Upper lobe of right lung (tissue), 1 donor: ENCODE measurements around the gene IRF6. TPM values are rescaled to one million over a fixed set of nuclear protein-coding genes. Genes with fewer than 3 reads are reported as not detected.

ENCODE experiments used
- ATAC-seq: fragments of 200-7000 bp; cut with Tn5 transposase; one replicate; pipeline ENCODE4 v1.9.1; 2020; ENCODE audit warnings: mild to moderate bottlenecking, moderate library complexity
- DNase-seq: peaks from one replicate; pipeline ENCODE4 v3.0.0-alpha.2; 2020
- H3K27ac ChIP-seq: fragments of 200-600 bp; one replicate; pipeline ENCODE4 v1.8.0; 2022
- H3K27me3 ChIP-seq: fragments of 200-600 bp; one replicate; pipeline ENCODE4 v1.8.0; 2022; ENCODE audit warnings: mild to moderate bottlenecking
- H3K36me3 ChIP-seq: fragments of 200-600 bp; one replicate; pipeline ENCODE4 v1.8.0; 2022
- H3K4me1 ChIP-seq: fragments of 200-600 bp; one replicate; pipeline ENCODE4 v1.8.0; 2022
- H3K4me3 ChIP-seq: fragments of 200-600 bp; one replicate; pipeline ENCODE4 v1.8.0; 2022; ENCODE audit warnings: mild to moderate bottlenecking
- H3K9me3 ChIP-seq: fragments of 200-600 bp; one replicate; pipeline ENCODE4 v1.8.0; 2022
- CTCF ChIP-seq: fragments of 200-600 bp; IDR thresholded peaks from one replicate; pipeline ENCODE4 v1.8.0; 2022; ENCODE audit warnings: antibody characterized with exemption
- intact Hi-C: fragments of 100-400 bp; cut with DNase I; formaldehyde crosslinking; loops from one replicate; pipeline ENCODE4 v1.11.0; 2022
- long read RNA-seq: library from polyadenylated mRNA; unstranded; transcript quantifications from one replicate; pipeline ENCODE4 v2.0.0, GENCODE V29; 2021
- total RNA-seq: library from RNA; stranded (reverse); fragmentation: NEBNext Ultra II Directional; extraction: Animal tissue kit (Norgen Biotek cat#: 25700); gene quantifications from one replicate; pipeline ENCODE4 v1.2.1, GENCODE V29; 2021
- donor health status: DM: no; HTN: yes; CAD: no; lungs with severe emphysema.

IRF6 gene
- total RNA-seq, result 17.9 TPM
- long read RNA-seq, full-length matches to known transcripts, result 29 of 40 reads
- long read RNA-seq, partial matches to known transcripts, result 3 of 40 reads
- long read RNA-seq, other reads (novel, unspliced or antisense), result 8 of 40 reads

- Histone ChIP-seq H3K36me3 (no peaks in the 10 kb centered on the region), H3K4me1 (peaks cover 4% of the 10 kb centered on the region), H3K27me3 (no peaks in the 10 kb centered on the region), H3K4me3 (peak within 1 kb of the TSS; percentile 52), H3K27ac (peak within 1 kb of the TSS; percentile 71), H3K9me3 (no peaks in the 10 kb centered on the region)
- intact Hi-C loops, result no loop called here
- peak; percentile 97 for DNase-seq
- TF ChIP-seq CTCF, result no peak
- peak; percentile 97 for ATAC-seq
These were observed at the start of gene IRF6 for GRCh38 chr1:209805875-209806760. Gene IRF6, minus strand, starts transcription at chr1:209806142. Its CDS starts 4,729 bp downstream, at chr1:209801413.

- Histone ChIP-seq H3K27me3 (no peaks in the 10 kb centered on the region), H3K9me3 (no peaks in the 10 kb centered on the region), H3K27ac (no peak overlapping the region), H3K36me3 (peaks cover 39% of the 10 kb centered on the region), H3K4me3 (no peak overlapping the region), H3K4me1 (no peaks in the 10 kb centered on the region)
- ATAC-seq (no peak), DNase-seq (no peak)
- intact Hi-C loops, result no loop called here
- no peak for TF ChIP-seq CTCF
These were observed 49.7 kb upstream of the IRF6 start for GRCh38 chr1:209855623-209856022.

- TF ChIP-seq CTCF, result no peak
- Histone ChIP-seq H3K36me3 (peaks cover 45% of the 10 kb centered on the region), H3K9me3 (no peaks in the 10 kb centered on the region), H3K27ac (no peak overlapping the region), H3K27me3 (no peaks in the 10 kb centered on the region), H3K4me3 (no peak overlapping the region), H3K4me1 (no peaks in the 10 kb centered on the region)
- intact Hi-C loops, result no loop called here
- DNase-seq, result no peak
- ATAC-seq, result peak; percentile 31
These were observed 49.1 kb upstream of the IRF6 start for GRCh38 chr1:209855006-209855405.

- peaks cover 52% of the 10 kb centered on the region for H3K36me3 ChIP-seq
These were observed 48.3 kb upstream of the IRF6 start for GRCh38 chr1:209854196-209854595.

GRCh38 chr1:209853676-209854075, 47.7 kb upstream of the IRF6 start:
- no peak for TF ChIP-seq CTCF
- Histone ChIP-seq H3K9me3 (no peaks in the 10 kb centered on the region), H3K4me3 (no peak overlapping the region), H3K27ac (no peak overlapping the region), H3K27me3 (no peaks in the 10 kb centered on the region), H3K4me1 (no peaks in the 10 kb centered on the region), H3K36me3 (peaks cover 57% of the 10 kb centered on the region)
- ATAC-seq (no peak), DNase-seq (no peak)
- intact Hi-C loops, result no loop called here

More at GRCh38 chr1:209854196-209854595, 48.3 kb upstream of the IRF6 start:
- H3K9me3 ChIP-seq, result no peaks in the 10 kb centered on the region
- H3K4me3 ChIP-seq, result no peak overlapping the region
- intact Hi-C loops, result no loop called here
- no peaks in the 10 kb centered on the region for H3K4me1 ChIP-seq
- H3K27ac ChIP-seq, result no peak overlapping the region
- ATAC-seq (no peak), DNase-seq (no peak)
- no peaks in the 10 kb centered on the region for H3K27me3 ChIP-seq
- TF ChIP-seq CTCF, result no peak
